ENCODE results near the gene PTS.

PTS gene

GRCh38 chr11:112229746-112230433 is 3.7 kb downstream of the PTS start:
- no peaks in the 10 kb centered on the region for H3K27me3 ChIP-seq (ENCODE audit: control insufficient read depth, insufficient read depth, low read length, poor library complexity, severe bottlenecking)
- no peaks in the 10 kb centered on the region for H3K9me3 ChIP-seq (ENCODE audit: control insufficient read depth, low read length)
- H3K36me3 ChIP-seq (ENCODE audit: control insufficient read depth, insufficient read depth, low read length) = peaks cover 12% of the 10 kb centered on the region
- 48 to 67% methylated on average over 2 to 3 of the region's 3 CpGs for WGBS, 2 experiments
- H3K4me1 ChIP-seq (ENCODE audit: control insufficient read depth, insufficient read depth, low read length) = peaks cover 6% of the 10 kb centered on the region
- no peak overlapping the region for H3K27ac ChIP-seq (ENCODE audit: insufficient read depth, low read depth, low read length, poor library complexity, severe bottlenecking)
- no peak overlapping the region for H3K4me3 ChIP-seq (ENCODE audit: insufficient read depth, low read depth, low read length)

DNA sequence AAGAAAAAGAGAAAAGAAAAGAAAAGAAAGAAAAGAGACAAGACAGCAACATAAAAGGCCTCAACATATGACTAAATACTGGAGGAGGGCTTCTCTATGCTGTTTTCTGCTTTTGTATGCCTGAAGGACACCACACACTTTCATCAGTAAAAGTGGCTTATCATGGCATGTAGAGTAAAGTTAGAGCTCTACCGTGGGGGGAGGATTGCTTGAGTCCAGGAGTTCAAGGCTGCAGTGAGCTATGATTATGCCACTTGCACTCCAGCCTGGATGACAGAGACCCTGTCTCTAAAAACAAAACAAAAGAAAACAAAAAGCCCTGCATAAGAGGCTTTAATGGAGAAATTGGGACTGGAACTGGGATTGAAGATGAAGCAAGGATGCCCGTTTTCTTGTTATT is 5.7 kb downstream of the PTS start:
- no peak overlapping the region for H3K27ac ChIP-seq (ENCODE audit: insufficient read depth, low read depth, low read length, poor library complexity, severe bottlenecking)
- no peak overlapping the region for H3K4me3 ChIP-seq (ENCODE audit: insufficient read depth, low read depth, low read length)
- peaks cover 6% of the 10 kb centered on the region for H3K4me1 ChIP-seq (ENCODE audit: control insufficient read depth, insufficient read depth, low read length)
- no peaks in the 10 kb centered on the region for H3K9me3 ChIP-seq (ENCODE audit: control insufficient read depth, low read length)
- H3K36me3 ChIP-seq (ENCODE audit: control insufficient read depth, insufficient read depth, low read length) = peaks cover 20% of the 10 kb centered on the region
- WGBS, 2 experiments = 87 to 90% methylated on average over 2 of the region's 2 CpGs
- no peaks in the 10 kb centered on the region for H3K27me3 ChIP-seq (ENCODE audit: control insufficient read depth, insufficient read depth, low read length, poor library complexity, severe bottlenecking)

DNA sequence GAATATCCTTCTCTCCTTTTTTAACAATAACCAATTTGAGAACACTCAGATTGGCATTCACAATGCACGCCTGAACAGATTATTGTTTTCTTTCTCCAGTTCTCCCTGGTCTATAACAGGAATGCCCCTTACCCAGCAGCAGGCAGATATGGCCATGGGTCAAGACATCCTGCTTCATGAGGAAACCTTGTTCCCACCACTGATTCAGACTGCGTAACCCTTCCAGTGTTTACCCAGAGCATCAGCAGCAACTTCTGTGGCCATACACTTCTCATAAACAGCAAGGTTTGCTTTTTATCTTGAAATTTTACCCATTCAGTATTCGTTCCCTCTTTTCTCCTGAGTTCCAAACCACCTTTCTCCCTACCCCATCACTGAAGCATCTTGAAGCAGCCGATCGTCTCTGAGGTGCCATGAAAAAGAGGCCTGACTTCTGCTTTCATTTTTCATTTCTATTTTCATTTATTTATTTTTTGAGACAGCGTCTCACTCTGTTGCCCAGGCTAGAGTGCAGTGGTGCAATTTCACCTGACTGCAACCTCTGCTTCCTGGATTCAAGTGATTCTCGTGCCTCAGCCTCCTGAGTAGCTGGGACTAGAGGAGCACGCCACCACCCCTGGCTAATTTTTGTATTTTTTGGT is 9.6 kb downstream of the PTS start:
- no peak overlapping the region for H3K4me3 ChIP-seq (ENCODE audit: insufficient read depth, low read depth, low read length)
- peaks cover 12% of the 10 kb centered on the region for H3K36me3 ChIP-seq (ENCODE audit: control insufficient read depth, insufficient read depth, low read length)
- H3K9me3 ChIP-seq (ENCODE audit: control insufficient read depth, low read length) = no peaks in the 10 kb centered on the region
- 95 to 97% methylated on average over 8 of the region's 8 CpGs for WGBS, 2 experiments
- no peaks in the 10 kb centered on the region for H3K4me1 ChIP-seq (ENCODE audit: control insufficient read depth, insufficient read depth, low read length)
- no peaks in the 10 kb centered on the region for H3K27me3 ChIP-seq (ENCODE audit: control insufficient read depth, insufficient read depth, low read length, poor library complexity, severe bottlenecking)
- H3K27ac ChIP-seq (ENCODE audit: insufficient read depth, low read depth, low read length, poor library complexity, severe bottlenecking) = no peak overlapping the region

GRCh38 chr11:112237451-112237850 is 11.2 kb downstream of the PTS start:
- no peak overlapping the region for H3K27ac ChIP-seq (ENCODE audit: insufficient read depth, low read depth, low read length, poor library complexity, severe bottlenecking)
- WGBS, 2 experiments = 95 to 97% methylated on average over 4 of the region's 4 CpGs
- H3K27me3 ChIP-seq (ENCODE audit: control insufficient read depth, insufficient read depth, low read length, poor library complexity, severe bottlenecking) = no peaks in the 10 kb centered on the region
- no peak overlapping the region for H3K4me3 ChIP-seq (ENCODE audit: insufficient read depth, low read depth, low read length)
- peaks cover 12% of the 10 kb centered on the region for H3K36me3 ChIP-seq (ENCODE audit: control insufficient read depth, insufficient read depth, low read length)
- H3K4me1 ChIP-seq (ENCODE audit: control insufficient read depth, insufficient read depth, low read length) = no peaks in the 10 kb centered on the region
- H3K9me3 ChIP-seq (ENCODE audit: control insufficient read depth, low read length) = no peaks in the 10 kb centered on the region

- 92 to 96% methylated on average over 3 of the region's 3 CpGs for WGBS, 2 experiments
These were observed 11.8 kb downstream of the PTS start for GRCh38 chr11:112238041-112238440.

DNA sequence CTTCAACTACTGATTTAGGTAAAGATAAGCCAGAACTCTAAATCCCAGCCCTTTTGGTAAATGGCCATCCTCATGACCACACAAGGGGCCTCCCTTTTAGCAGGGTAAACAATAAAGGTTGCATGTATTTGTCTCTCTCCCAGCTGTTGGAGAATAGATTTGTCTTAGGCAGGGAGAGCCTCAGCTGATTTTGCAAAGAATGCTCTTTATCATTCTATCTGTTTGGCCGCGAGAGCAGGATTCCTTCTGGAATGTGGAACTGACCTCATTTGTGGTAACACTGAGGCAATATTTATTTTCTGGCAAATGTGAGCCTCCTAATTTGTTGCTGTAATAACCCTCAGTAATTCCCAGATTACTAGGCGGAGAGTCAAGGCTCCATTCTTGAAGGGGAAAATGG is 15.3 kb downstream of the PTS start:
- no peaks in the 10 kb centered on the region for H3K27me3 ChIP-seq (ENCODE audit: control insufficient read depth, insufficient read depth, low read length, poor library complexity, severe bottlenecking)
- H3K9me3 ChIP-seq (ENCODE audit: control insufficient read depth, low read length) = no peaks in the 10 kb centered on the region
- no peak overlapping the region for H3K4me3 ChIP-seq (ENCODE audit: insufficient read depth, low read depth, low read length)
- no peaks in the 10 kb centered on the region for H3K4me1 ChIP-seq (ENCODE audit: control insufficient read depth, insufficient read depth, low read length)
- 93 to 97% methylated on average over 3 of the region's 3 CpGs for WGBS, 2 experiments
- H3K36me3 ChIP-seq (ENCODE audit: control insufficient read depth, insufficient read depth, low read length) = peaks cover 13% of the 10 kb centered on the region
- H3K27ac ChIP-seq (ENCODE audit: insufficient read depth, low read depth, low read length, poor library complexity, severe bottlenecking) = no peak overlapping the region

More at GRCh38 chr11:112238041-112238440, 11.8 kb downstream of the PTS start:
- Histone ChIP-seq H3K4me1 (ENCODE audit: control insufficient read depth, insufficient read depth, low read length) (no peaks in the 10 kb centered on the region), H3K27ac (ENCODE audit: insufficient read depth, low read depth, low read length, poor library complexity, severe bottlenecking) (no peak overlapping the region), H3K9me3 (ENCODE audit: control insufficient read depth, low read length) (no peaks in the 10 kb centered on the region), H3K36me3 (ENCODE audit: control insufficient read depth, insufficient read depth, low read length) (peaks cover 12% of the 10 kb centered on the region), H3K4me3 (ENCODE audit: insufficient read depth, low read depth, low read length) (no peak overlapping the region), H3K27me3 (ENCODE audit: control insufficient read depth, insufficient read depth, low read length, poor library complexity, severe bottlenecking) (no peaks in the 10 kb centered on the region)

DNA sequence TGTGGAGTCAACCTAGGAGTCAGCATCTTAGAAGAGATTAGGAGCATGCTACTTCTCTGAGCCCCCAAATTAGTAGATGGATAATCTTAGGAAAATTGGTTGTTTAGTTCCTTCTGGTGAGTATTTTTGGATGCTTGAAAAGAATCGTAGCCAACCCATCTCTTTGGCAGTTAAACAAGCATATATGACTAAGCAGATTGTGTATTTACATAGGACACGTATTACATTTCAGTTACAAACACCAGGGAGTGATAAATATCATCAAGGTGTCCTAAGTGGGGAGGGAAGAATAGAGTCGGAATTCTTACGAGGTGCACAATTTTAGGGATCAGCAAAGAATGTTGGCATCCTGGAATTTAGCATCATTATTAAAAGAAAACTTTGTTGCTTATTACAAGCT is 21.0 kb downstream of the PTS start:
- Histone ChIP-seq H3K27me3 (ENCODE audit: control insufficient read depth, insufficient read depth, low read length, poor library complexity, severe bottlenecking) (no peaks in the 10 kb centered on the region), H3K4me1 (ENCODE audit: control insufficient read depth, insufficient read depth, low read length) (no peaks in the 10 kb centered on the region), H3K9me3 (ENCODE audit: control insufficient read depth, low read length) (no peaks in the 10 kb centered on the region), H3K4me3 (ENCODE audit: insufficient read depth, low read depth, low read length) (no peak overlapping the region), H3K27ac (ENCODE audit: insufficient read depth, low read depth, low read length, poor library complexity, severe bottlenecking) (no peak overlapping the region), H3K36me3 (ENCODE audit: control insufficient read depth, insufficient read depth, low read length) (peaks cover 6% of the 10 kb centered on the region)
- WGBS, 2 experiments = 91 to 100% methylated on average over 1 to 4 of the region's 4 CpGs

DNA sequence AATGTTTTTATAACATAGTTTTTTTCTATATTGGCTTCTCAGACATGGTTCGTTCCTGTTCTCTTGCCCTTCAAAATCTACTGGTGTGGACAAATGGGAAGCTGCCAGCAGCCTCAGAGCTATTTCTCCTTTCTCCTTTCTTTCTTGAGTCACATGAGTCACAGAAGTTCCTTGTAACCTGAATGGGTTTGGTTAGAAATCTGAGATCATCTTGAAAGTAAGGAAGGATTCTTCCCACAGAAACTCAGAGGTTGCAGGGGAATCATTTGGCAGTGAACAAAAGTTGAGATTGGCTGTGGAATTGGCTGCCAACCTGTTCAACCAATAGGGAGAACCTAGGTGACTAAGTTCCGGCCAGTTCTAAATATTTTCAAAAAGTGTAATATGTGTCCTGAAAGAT is 22.0 kb downstream of the PTS start:
- H3K36me3 ChIP-seq (ENCODE audit: control insufficient read depth, insufficient read depth, low read length) = peaks cover 4% of the 10 kb centered on the region
- H3K4me1 ChIP-seq (ENCODE audit: control insufficient read depth, insufficient read depth, low read length) = no peaks in the 10 kb centered on the region
- H3K4me3 ChIP-seq (ENCODE audit: insufficient read depth, low read depth, low read length) = no peak overlapping the region
- H3K27ac ChIP-seq (ENCODE audit: insufficient read depth, low read depth, low read length, poor library complexity, severe bottlenecking) = no peak overlapping the region
- H3K27me3 ChIP-seq (ENCODE audit: control insufficient read depth, insufficient read depth, low read length, poor library complexity, severe bottlenecking) = no peaks in the 10 kb centered on the region
- WGBS, 2 experiments = 86 to 100% methylated on average over 2 of the region's 2 CpGs
- H3K9me3 ChIP-seq (ENCODE audit: control insufficient read depth, low read length) = no peaks in the 10 kb centered on the region

DNA sequence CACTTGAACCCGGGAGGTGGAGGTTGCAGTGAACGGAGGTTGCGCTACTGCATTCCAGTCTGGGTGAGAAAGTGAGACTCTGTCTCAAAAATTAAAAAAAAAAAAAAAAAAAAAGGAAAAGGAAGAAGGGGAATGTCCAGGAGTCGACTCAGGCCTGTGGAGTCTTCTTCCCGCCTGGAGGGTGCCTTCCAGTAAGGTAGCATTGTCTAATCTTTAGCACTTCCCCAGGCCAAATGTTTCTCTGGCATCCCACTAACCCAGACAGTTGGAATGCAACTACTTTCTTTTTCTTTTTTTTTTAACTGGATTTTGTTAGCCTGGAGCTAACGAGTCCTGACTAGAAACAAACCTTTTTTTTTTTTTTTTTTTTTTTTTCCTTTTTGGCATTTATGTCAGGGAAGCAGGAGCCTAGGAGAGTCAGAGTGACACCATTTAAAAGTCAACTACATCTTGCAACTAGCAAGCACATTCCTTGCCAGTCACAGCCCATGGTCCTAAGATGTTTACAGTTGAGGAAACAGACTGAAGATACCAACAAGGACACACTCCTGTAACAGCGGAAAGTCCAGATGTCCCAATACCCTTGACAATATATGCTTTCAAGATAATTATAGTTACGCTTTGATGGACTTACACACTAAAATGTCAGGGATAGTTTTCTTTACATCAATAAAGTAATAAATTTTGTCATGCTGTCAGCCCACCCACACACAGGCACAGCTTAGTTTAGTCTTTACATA is 23.8 kb downstream of the PTS start:
- no peak overlapping the region for H3K27ac ChIP-seq (ENCODE audit: insufficient read depth, low read depth, low read length, poor library complexity, severe bottlenecking)
- no peaks in the 10 kb centered on the region for H3K36me3 ChIP-seq (ENCODE audit: control insufficient read depth, insufficient read depth, low read length)
- H3K27me3 ChIP-seq (ENCODE audit: control insufficient read depth, insufficient read depth, low read length, poor library complexity, severe bottlenecking) = no peaks in the 10 kb centered on the region
- WGBS, 2 experiments = 93 to 99% methylated on average over 6 to 8 of the region's 8 CpGs
- no peaks in the 10 kb centered on the region for H3K4me1 ChIP-seq (ENCODE audit: control insufficient read depth, insufficient read depth, low read length)
- no peaks in the 10 kb centered on the region for H3K9me3 ChIP-seq (ENCODE audit: control insufficient read depth, low read length)
- H3K4me3 ChIP-seq (ENCODE audit: insufficient read depth, low read depth, low read length) = no peak overlapping the region

DNA sequence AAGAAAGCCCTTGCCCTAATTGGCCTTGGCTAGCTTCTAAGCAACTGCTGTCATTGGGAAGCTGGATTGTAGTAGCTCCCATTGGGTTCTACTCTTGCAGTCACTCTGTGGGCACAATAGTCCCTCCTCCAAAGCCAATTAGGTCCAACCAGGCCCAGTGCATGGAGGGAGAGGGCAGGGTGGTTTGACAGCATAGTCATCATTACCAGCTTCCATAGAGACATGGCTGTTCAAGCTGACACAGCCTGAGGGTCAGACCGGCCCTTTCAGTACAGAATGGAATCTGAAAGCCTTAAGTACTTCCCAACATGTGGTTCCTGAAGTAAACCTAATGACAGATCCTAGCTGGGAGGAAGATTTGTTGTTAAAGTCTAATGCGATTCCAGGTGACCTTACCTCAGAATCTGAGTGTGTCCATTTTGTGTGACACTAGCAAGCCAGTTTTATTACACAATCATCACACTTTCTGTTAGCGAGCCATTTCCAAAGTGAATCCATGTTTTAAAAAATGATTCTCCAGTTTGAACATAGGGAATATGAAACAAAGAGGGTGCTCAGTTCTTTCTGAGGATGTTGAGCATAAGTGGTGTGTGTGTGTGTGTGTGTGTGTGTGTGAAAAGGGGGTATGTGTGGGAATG is 27.5 kb downstream of the PTS start:
- H3K4me3 ChIP-seq (ENCODE audit: insufficient read depth, low read depth, low read length) = no peak overlapping the region
- H3K27me3 ChIP-seq (ENCODE audit: control insufficient read depth, insufficient read depth, low read length, poor library complexity, severe bottlenecking) = no peaks in the 10 kb centered on the region
- WGBS, 2 experiments = 93 to 100% methylated on average over 3 of the region's 3 CpGs
- no peaks in the 10 kb centered on the region for H3K9me3 ChIP-seq (ENCODE audit: control insufficient read depth, low read length)
- H3K27ac ChIP-seq (ENCODE audit: insufficient read depth, low read depth, low read length, poor library complexity, severe bottlenecking) = no peak overlapping the region
- no peaks in the 10 kb centered on the region for H3K4me1 ChIP-seq (ENCODE audit: control insufficient read depth, insufficient read depth, low read length)
- no peaks in the 10 kb centered on the region for H3K36me3 ChIP-seq (ENCODE audit: control insufficient read depth, insufficient read depth, low read length)

Data from ectodermal cell (in vitro differentiated cells).